ENCODE data around the gene LSP1.

- no peak for TF ChIP-seq CTCF (IDR thresholded peaks at IDR 0.05)
- TF ChIP-seq POLR2A (IDR thresholded peaks at IDR 0.05) = no peak
These were observed 82.5 kb downstream of the LSP1 start for GRCh38 chr11:1935156-1936071.
